HS-27A (cell line): ENCODE measurements around the gene MED16.
"Not testable (repeated sequence)": the region's sequence is repeated elsewhere in the genome, so short reads cannot be mapped to it uniquely, and the experiment has no call there.

Experiments
- DNase-seq: peaks from one replicate; pipeline ENCODE4 v3.0.0-alpha.2; 2012; ENCODE audit warnings: low read depth, missing footprints

Gene MED16

DNA sequence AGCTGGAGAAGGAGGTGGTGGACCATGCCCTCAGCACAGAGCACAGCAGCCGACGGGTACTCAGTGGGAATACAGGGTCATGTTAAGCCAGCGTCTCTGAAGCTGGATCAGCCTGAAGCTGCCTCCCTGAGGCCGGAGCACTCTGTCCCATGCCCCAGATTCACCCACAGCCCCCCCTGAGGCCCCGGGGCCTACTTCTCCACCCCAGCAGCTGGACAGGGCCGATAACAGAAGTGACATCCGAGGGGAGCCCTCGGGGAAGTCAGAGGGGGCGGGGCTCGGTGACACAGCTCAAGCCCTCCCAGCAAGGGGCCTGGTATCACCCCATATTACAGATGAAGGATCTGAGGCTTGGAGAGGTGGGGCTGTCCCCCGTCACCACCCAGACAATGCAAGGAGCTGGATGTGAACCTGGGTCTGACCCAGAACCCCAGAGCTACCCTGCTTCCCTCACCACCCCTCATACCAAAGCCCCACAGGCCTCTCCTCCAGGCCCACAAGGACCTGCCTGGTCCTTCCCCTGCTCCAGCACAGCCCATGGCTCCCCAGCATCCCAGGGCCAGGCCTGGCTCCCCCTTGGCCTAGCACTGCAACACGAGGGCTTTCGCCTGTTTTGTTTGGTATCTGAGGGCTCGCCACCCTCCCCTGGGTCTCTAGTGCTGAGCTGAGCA is 14.3 kb upstream of the MED16 start:
- no peak for DNase-seq

- DNase-seq, result no peak
Observed at GRCh38 chr19:906480-906879, 13.5 kb upstream of the MED16 start.

DNA sequence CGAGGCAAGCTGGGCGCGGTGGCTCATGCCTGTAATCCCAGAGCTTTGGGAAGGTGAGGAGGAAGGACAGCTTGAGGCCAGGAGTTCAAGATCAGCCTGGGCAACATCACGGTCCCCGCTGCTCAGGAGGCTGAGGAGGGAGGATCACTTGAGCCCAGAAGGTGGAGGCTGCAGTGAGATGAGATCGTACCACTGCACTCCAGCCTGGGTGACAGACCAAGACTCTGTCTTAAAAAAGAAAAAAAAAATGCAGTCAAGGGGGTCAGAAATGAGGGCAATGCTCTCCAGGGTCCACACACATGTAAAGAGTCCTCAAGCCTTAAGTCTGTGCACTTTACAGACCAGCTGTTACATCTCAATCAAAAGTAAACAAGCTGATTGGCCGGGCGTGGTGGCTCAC is 11.6 kb upstream of the MED16 start:
- no peak for DNase-seq

GRCh38 chr19:903266-903797 is 10.3 kb upstream of the MED16 start:
- no peak for DNase-seq

- DNase-seq, result no peak
Observed at GRCh38 chr19:902446-903226, 9.6 kb upstream of the MED16 start.

- DNase-seq, result no peak
Observed at GRCh38 chr19:902093-902370, 9.0 kb upstream of the MED16 start.

DNA sequence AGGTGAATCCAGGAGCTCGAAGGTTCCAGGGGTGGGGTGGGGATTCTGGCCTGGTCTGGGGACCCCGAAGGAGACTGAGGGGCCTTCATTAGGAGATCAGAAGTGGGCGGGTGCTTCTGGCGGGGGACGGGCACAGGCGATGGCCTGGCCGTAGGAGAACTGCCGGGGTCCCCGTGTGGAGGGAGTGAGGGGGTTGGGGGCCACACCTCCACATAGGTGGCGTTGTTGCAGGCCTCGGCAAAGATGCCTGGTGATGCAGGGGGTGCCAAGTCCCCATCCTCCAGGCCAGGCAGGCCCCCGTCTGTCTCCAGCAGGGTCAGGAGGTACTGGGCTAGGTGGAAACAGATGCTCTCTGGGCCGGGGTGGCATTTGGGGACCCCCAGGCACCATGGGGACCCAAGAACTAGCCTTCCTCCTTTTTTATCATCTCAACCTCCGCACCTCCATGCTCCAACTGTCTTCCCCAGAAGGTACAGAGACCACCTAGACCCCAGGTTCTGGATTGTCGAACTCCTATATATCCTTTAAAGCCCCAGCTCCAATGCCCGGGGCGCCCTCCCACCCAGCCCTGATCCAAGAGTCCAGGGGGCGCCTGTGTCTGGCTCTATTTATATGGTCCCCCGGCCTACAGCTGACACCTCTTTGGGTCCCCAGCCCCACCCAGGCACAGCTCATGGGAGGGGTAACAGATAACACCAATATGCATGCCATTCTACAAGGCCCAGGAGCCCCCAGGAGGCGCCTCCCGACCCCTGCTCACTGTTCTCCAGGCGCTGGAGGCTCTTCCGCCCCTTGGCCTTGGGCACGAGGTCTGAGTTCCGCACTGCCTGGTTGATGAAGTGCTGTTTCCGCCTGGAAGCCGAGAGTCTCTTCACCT is 8.5 kb upstream of the MED16 start:
- DNase-seq, result no peak

GRCh38 chr19:900302-901111 is 7.5 kb upstream of the MED16 start:
- DNase-seq, result no peak

DNA sequence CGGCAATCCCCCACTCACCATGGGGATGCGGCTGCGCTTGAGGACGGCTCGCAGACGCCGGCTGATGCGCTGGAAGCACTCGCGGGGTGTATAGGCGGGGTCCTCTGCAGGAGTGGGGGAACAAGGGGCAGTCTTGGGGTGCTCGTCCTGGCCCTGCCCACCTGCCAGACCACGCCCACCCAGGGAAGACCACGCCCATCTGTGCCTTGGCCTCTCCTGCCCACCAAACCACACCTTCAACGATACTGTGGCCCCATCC is 7.0 kb upstream of the MED16 start:
- DNase-seq, result no peak

GRCh38 chr19:899336-900042 is 6.5 kb upstream of the MED16 start:
- DNase-seq, result no peak

DNA sequence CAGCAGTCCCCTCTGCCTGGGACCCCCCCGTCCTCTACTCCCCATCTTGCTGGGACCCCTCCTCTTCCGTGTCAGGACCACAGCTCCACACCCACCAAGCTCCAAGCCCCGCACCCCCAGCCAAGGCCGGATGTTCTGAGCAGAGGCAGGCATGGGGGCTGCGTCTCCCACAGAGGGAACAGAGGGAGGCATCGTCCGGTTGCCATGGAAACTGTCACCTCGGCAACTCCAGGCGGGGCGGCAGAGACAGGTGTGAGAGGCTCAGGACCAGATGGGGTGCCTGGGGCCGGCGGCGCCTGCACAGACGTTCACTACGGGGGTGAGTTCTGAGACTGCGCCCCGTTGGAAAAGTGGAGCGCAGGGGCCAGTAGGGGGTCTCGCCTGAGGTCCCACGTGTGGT is 5.7 kb upstream of the MED16 start:
- no peak for DNase-seq

DNA sequence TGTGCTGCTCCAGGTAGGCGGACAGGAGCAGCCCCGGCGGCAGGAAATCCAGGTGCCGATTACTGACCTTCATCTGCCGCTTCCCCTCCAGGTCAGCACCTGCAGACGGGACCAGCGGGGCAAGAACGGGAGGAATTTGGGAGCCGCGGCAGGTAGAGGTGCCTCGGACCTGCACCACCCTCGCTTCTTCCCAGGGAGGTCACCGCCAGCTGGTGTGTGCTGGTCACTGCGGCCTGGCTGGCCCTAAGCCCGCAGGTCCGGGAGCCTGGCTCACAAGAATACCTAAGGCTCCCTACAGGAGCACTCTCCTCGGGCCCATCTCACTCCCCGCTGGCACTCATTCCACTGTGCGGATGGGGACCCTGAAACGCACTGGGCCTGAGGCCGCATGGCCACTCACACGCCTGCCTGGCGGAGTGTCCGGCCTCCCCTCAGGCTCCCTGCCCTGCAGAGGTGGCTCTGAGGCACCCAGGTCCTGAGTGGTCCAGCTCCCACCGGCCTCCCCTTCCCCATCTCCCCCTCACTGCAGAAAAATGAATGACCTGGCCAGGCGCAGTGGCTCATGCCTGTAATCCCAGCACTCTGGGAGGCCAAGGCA is 4.6 kb upstream of the MED16 start:
- DNase-seq, result no peak

DNA sequence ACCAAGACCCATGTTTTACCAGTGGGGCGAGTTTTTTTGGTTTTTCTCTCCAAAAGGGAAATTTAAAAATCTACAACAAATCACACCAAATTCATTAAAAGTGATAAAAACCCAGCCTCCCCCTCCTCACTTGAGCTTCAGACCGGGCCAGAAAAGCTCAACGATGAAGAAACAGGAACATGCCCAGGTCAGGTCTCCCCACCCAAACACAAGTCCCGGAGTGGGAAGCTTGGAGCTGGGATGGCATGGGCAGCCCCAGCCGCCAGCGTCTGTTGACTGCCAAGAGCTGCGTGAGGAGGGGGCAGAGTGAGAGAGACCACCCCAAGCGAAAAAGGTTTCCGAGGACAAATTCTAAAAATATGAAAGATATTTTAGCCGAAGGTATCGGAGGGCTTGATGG is 4.0 kb upstream of the MED16 start:
- no peak for DNase-seq

DNA sequence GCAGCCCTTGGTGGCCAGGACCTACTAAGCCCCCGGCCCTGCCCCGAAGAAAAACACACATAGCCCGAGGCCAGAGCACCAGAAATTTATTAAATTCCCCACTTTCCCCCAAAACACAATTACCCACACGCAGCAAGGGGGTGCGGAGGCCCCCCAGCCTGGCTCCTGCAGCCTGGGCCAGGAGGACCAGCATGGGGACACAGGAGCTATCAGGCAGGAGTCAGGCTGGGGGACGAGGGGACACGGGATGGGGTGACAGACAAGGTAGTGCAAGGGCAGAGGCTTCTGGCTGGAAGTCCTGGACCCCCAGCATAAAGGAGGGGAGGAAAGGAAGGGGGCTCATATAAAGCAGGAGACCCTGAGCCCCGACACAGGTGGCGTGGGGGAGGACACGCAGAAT is 3.4 kb upstream of the MED16 start:
- DNase-seq, result no peak

DNA sequence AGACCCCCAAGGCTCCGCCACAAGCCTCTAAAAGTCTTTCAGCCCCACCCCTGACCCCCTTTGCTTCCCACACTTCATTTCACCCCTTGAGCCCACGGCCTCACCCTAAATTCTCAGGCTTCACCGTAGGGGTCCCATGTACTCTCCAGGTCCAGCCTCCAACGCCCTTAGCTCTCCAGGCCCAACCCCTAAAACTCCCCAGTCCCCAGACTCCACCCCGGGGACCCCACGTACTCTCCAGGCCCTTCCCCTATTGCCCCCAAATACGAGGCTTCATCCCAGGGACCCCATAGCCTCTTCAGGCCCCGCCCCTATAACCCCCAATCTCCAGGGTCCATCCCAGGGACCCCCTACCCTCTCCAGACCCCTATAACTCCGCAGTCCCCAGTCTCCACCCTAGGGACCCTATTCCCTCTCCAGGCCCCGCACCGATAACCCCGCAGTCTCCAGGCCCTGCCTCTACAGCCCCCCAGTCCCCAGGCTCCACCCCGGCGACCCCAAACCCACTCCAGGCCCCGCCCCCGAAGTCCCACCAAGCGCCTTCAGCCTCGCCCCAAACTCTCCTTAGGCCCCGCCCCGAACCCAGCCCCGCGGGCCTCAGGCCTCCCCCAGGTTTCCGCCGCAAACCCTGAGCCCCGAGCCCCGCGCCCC is 619 bp downstream of the MED16 start:
- no peak for DNase-seq

DNA sequence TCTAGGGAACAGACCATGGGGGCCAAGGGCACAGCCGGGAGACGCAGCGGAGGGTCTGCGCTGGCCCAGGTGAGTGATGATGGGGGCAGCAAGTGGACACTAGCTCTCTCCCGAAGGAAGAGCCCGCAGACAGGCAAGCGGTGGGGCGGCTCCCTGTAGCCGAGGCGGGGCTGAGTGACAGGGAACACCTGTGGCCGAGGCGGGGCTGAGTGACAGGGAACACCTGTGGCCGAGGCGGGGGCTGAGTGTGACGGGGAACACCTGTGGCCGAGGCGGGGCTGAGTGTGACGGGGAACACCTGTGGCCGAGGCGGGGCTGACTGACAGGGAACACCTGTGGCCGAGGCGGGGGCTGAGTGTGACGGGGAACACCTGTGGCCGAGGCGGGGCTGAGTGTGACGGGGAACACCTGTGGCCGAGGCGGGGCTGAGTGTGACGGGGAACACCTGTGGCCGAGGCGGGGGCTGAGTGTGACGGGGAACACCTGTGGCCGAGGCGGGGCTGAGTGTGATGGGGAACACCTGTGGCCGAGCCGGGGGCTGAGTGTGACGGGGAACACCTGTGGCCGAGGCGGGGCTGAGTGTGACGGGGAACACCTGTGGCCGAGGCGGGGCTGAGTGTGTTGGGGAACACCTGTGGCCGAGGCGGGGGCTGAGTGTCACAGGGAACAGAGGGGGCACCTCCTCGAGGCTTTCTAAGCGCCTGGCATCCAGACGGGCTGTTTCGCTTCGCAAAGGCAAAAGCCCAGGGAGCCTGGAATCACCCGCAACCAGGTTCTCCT is 1.4 kb downstream of the MED16 start:
- DNase-seq, result not testable (repeated sequence)

DNA sequence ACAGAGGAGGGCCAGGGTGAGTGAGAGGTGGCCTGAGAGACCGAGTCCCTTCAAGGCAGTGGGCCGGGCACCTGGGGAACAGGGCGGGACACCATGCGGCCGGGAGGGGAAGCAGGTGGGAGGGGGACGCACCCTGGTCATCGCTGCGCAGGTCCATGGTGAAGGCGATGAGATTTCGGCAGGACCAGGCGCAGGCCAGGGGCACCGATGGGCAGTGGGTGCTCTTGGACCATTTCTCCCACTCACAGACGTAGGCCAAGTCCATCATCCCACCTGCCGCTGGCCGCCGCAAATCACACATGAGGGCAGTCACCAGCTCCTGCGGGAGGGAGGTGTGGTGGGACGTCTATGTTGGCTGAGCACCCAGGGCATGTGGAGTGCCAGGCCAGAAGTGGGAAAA is 2.2 kb downstream of the MED16 start:
- DNase-seq, result no peak

GRCh38 chr19:889662-890295 is 3.2 kb downstream of the MED16 start:
- no peak for DNase-seq
